Keratinocyte (primary cell): ENCODE measurements around the gene SEMA3C. TPM values are rescaled to one million over a fixed set of nuclear protein-coding genes. Genes with fewer than 3 reads are reported as not detected.

Source experiments
- DNase-seq: peaks from one replicate; pipeline ENCODE4 v3.0.0-alpha.2; 2011; ENCODE audit warnings: low read depth, missing footprints, low spot score
- FAIRE-seq: peaks from 2 replicates; lab custom pipeline; 2011; peaks lifted over from hg19 to GRCh38; lab: Jason Lieb, UNC
- H2AFZ ChIP-seq: 2 replicates; pipeline ENCODE4 v1.6.0; 2012; ENCODE audit warnings: low read length, control low read depth, inconsistent platforms; ENCODE audit not compliant: control insufficient read depth
- H3K27ac ChIP-seq: 2 replicates; pipeline ENCODE4 v1.5.1; 2011; ENCODE audit warnings: low read length; ENCODE audit not compliant: control insufficient read depth, insufficient read depth
- H3K27me3 ChIP-seq: 3 replicates; pipeline ENCODE4 v1.6.0; 2011; ENCODE audit warnings: low read length; ENCODE audit not compliant: control insufficient read depth, insufficient read depth; ENCODE audit errors: extremely low read depth
- H3K36me3 ChIP-seq, 2 experiments: 2 replicates in 1 of 2; 3 replicates in 1 of 2; pipeline ENCODE4 v1.5.1; 2011; ENCODE audit warnings: low read length in 2 of 2, mild to moderate bottlenecking in 1 of 2; ENCODE audit not compliant: control insufficient read depth in 2 of 2, insufficient read depth in 2 of 2; ENCODE audit errors: extremely low read depth in 1 of 2
- H3K4me1 ChIP-seq: 3 replicates; pipeline ENCODE4 v1.5.1; 2011; ENCODE audit warnings: low read length; ENCODE audit not compliant: control insufficient read depth, insufficient read depth; ENCODE audit errors: extremely low read depth
- H3K4me2 ChIP-seq: 3 replicates; pipeline ENCODE4 v1.6.0; 2011; ENCODE audit warnings: low read depth, low read length; ENCODE audit not compliant: control insufficient read depth, insufficient read depth; ENCODE audit errors: extremely low read depth
- H3K4me3 ChIP-seq, 3 experiments: fragments of 200-600 bp in 1 of 3; sonication (generic) in 1 of 3; 2 replicates in 2 of 3; 3 replicates in 1 of 3; pipeline ENCODE4 v1.5.1; 2011 to 2016; ENCODE audit warnings: low read length in 3 of 3, mild to moderate bottlenecking in 3 of 3, control low read depth in 2 of 3, inconsistent platforms in 1 of 3, low read depth in 1 of 3, mixed read lengths in 1 of 3, mixed run types in 1 of 3, moderate library complexity in 1 of 3; ENCODE audit not compliant: control insufficient read depth in 2 of 3, insufficient read depth in 2 of 3; ENCODE audit errors: extremely low read depth in 1 of 3
- H3K79me2 ChIP-seq: 2 replicates; pipeline ENCODE4 v1.6.0; 2012; ENCODE audit warnings: low read length; ENCODE audit not compliant: control insufficient read depth, insufficient read depth
- H3K9ac ChIP-seq: 3 replicates; pipeline ENCODE4 v1.6.0; 2011; ENCODE audit warnings: low read length; ENCODE audit not compliant: control insufficient read depth, insufficient read depth; ENCODE audit errors: extremely low read depth
- H3K9me1 ChIP-seq: 3 replicates; pipeline ENCODE4 v1.6.0; 2011; ENCODE audit warnings: low read length; ENCODE audit not compliant: control insufficient read depth, insufficient read depth; ENCODE audit errors: extremely low read depth
- H3K9me3 ChIP-seq: 2 replicates; pipeline ENCODE4 v1.5.1; 2012; ENCODE audit warnings: low read depth, low read length; ENCODE audit not compliant: control insufficient read depth
- H4K20me1 ChIP-seq: 3 replicates; pipeline ENCODE4 v1.6.0; 2011; ENCODE audit warnings: low read length; ENCODE audit not compliant: control insufficient read depth, insufficient read depth; ENCODE audit errors: extremely low read depth
- EZH2 ChIP-seq: IDR thresholded peaks from one replicate; pipeline ENCODE4 v1.6.1; 2012; ENCODE audit warnings: inconsistent platforms, mild to moderate bottlenecking, low read length, moderate library complexity
- dilution Hi-C: fragments of 300-500 bp; cut with MboI; formaldehyde crosslinking; loops from one replicate; pipeline ENCODE4 v1.7.0; 2020; ENCODE audit warnings: low sequenced_read_pairs; ENCODE audit not compliant: extremely low pct_ligation_motif_present
- polyA plus RNA-seq, 5 experiments: library from polyadenylated mRNA; depleted of rRNA in 3 of 5; stranded (reverse) in 3 of 5; stranded (forward) in 1 of 5; unstranded in 1 of 5; fragments of >200 nt; gene quantifications; 1 replicate in 1 of 5; 2 replicates in 3 of 5; 3 replicates in 1 of 5; pipeline versions ENCODE4 v1.2.1 to v1.2.3, GENCODE V29; 2011 to 2012; ENCODE audit warnings: missing spikeins in 2 of 5, low read depth in 1 of 5, low replicate concordance in 1 of 5
- TF ChIP-seq, protein P1 (sequence below), 3 experiments: IDR thresholded peaks in 1 of 3; conservative IDR thresholded peaks in 1 of 3; optimal IDR thresholded peaks in 1 of 3; 2 replicates in 2 of 3; 3 replicates in 1 of 3; pipeline versions ENCODE3 to v1.5.1; 2011; ENCODE audit warnings: low read length in 3 of 3, mild to moderate bottlenecking in 3 of 3, moderate library complexity in 2 of 3, control low read depth in 1 of 3, inconsistent platforms in 1 of 3; ENCODE audit not compliant: insufficient read depth in 2 of 3; ENCODE audit errors: extremely low read depth in 1 of 3

The SEMA3C gene
- polyA plus RNA-seq, 1 donor (not counting 4 experiments of a cell fraction or from before 2014, with no cell fraction given), result 142 TPM

DNA sequence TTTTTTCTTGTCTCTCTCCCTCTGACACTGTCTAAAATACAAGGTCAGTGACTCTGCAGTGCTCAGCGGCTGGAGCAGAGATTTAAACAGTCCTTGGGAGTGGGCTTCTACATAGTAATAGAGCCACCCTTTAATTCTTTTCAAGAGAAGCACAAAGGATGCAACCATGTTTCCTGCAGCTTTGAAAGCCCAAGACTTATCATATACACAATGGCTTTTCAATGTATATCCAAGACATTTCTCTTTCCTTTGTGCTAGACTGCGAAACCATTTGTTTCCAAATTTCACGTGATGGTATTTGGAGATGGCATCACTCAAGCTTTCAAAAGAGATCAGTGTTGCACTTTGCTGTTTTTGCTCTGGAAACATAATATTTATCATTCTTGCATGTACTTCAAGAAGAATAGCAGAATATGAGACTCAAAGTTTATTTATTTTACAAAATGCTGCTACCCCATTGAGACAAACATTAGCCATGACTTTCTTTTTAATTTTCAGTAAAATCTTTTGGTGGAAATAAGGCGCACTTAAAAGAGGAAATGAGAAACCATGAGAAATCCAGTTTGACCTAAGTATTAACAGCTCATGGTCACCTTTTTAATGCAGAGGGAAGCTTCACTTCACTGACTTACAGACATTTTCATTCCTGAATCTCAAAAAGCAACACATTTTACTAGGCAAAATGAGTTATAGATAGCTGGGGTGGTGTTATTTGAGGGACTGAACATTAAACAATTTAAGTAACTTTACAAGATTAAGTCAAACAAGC is 76.6 kb downstream of the SEMA3C start:
- no peaks in the 10 kb centered on the region for H3K27me3 ChIP-seq
- no peak overlapping the region for H3K27ac ChIP-seq
- dilution Hi-C loops, result no loop called here
- no peaks in the 10 kb centered on the region for H4K20me1 ChIP-seq
- no peak for DNase-seq
- H3K9ac ChIP-seq, result no peak overlapping the region
- peaks cover 3 to 4% of the 10 kb centered on the region in 2 experiments for H3K36me3 ChIP-seq
- no peak overlapping the region for H3K4me2 ChIP-seq
- TF ChIP-seq, protein P1, sequence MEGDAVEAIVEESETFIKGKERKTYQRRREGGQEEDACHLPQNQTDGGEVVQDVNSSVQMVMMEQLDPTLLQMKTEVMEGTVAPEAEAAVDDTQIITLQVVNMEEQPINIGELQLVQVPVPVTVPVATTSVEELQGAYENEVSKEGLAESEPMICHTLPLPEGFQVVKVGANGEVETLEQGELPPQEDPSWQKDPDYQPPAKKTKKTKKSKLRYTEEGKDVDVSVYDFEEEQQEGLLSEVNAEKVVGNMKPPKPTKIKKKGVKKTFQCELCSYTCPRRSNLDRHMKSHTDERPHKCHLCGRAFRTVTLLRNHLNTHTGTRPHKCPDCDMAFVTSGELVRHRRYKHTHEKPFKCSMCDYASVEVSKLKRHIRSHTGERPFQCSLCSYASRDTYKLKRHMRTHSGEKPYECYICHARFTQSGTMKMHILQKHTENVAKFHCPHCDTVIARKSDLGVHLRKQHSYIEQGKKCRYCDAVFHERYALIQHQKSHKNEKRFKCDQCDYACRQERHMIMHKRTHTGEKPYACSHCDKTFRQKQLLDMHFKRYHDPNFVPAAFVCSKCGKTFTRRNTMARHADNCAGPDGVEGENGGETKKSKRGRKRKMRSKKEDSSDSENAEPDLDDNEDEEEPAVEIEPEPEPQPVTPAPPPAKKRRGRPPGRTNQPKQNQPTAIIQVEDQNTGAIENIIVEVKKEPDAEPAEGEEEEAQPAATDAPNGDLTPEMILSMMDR (optimal IDR thresholded peaks at IDR 0.05 in 1 of 3, IDR thresholded peaks at IDR 0.05 in 1 of 3, conservative IDR thresholded peaks at IDR 0.05 in 1 of 3; ENCODE audit: extremely low read depth in 1 of 3, insufficient read depth in 2 of 3, low read length in 3 of 3), result no peak
- TF ChIP-seq EZH2, result no peak
- H3K9me1 ChIP-seq, result no peaks in the 10 kb centered on the region
- H3K9me3 ChIP-seq, result no peaks in the 10 kb centered on the region
- no peak overlapping the region for H2AFZ ChIP-seq
- peaks cover 16% of the 10 kb centered on the region for H3K4me1 ChIP-seq
- H3K4me3 ChIP-seq, result no peak overlapping the region
- H3K79me2 ChIP-seq, result peaks cover 86% of the 10 kb centered on the region
- no peak for FAIRE-seq

DNA sequence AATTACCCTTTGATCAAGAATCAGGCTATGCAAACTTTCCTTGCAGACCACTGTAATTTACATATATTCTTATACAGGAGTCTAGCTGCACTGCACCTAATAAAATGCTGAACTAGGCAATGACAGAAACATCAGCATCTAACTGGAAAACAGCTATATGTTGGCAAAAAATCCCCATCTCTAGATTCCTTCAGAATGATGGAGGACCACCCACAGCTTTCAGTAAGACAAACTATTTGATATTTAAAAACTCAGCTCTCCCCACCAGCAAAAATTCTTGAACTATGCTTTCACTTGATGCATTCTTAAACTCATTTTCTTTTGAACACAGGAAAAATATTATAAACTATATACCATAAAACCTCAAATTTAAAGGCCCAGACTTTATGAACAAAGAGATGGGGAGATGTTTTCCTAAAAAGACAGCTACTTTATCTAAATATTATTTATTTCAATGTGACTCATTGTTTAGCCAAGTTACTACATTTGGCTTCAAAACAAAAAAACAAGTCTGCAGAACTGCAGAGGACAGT is 77.4 kb downstream of the SEMA3C start:
- Histone ChIP-seq H3K27me3 (no peaks in the 10 kb centered on the region), H3K4me2 (no peak overlapping the region), H3K36me3 (peaks cover 3 to 4% of the 10 kb centered on the region in 2 experiments), H3K4me3 (no peak overlapping the region), H4K20me1 (no peaks in the 10 kb centered on the region), H3K9me3 (no peaks in the 10 kb centered on the region), H3K79me2 (peaks cover 86% of the 10 kb centered on the region), H2AFZ (no peak overlapping the region), H3K4me1 (peaks cover 16% of the 10 kb centered on the region), H3K9me1 (no peaks in the 10 kb centered on the region), H3K9ac (no peak overlapping the region), H3K27ac (no peak overlapping the region)
- DNase-seq, result no peak
- no peak for FAIRE-seq
- dilution Hi-C loops, result no loop called here
- TF ChIP-seq, protein P1 (optimal IDR thresholded peaks at IDR 0.05 in 1 of 3, IDR thresholded peaks at IDR 0.05 in 1 of 3, conservative IDR thresholded peaks at IDR 0.05 in 1 of 3; ENCODE audit: extremely low read depth in 1 of 3, insufficient read depth in 2 of 3, low read length in 3 of 3), result no peak
- TF ChIP-seq EZH2, result no peak
